ENCODE data around the gene ARHGAP12.
"Not testable (repeated sequence)": the region's sequence is repeated elsewhere in the genome, so short reads cannot be mapped to it uniquely, and the experiment has no call there.

The ARHGAP12 gene

GRCh38 chr10:31819391-31819820, 109.2 kb downstream of the ARHGAP12 start:
- no peak for DNase-seq

- DNase-seq: no peak
Measured at GRCh38 chr10:31816318-31816717, 112.3 kb downstream of the ARHGAP12 start.

GRCh38 chr10:31808258-31809218, 120.1 kb downstream of the ARHGAP12 start:
- DNase-seq: no peak

- DNase-seq: no peak
Measured at GRCh38 chr10:31804352-31804810, 124.2 kb downstream of the ARHGAP12 start.

GRCh38 chr10:31803606-31804351, 124.9 kb downstream of the ARHGAP12 start:
- DNase-seq: no peak

- DNase-seq: no peak
Measured at GRCh38 chr10:31799181-31799580, 129.4 kb downstream of the ARHGAP12 start.

GRCh38 chr10:31792745-31793144, 135.9 kb downstream of the ARHGAP12 start:
- no peak for DNase-seq

GRCh38 chr10:31789555-31789954, 139.1 kb downstream of the ARHGAP12 start:
- DNase-seq: no peak

GRCh38 chr10:31782701-31783100, 145.9 kb downstream of the ARHGAP12 start:
- DNase-seq: no peak

GRCh38 chr10:31780717-31781116, 147.9 kb downstream of the ARHGAP12 start:
- DNase-seq: no peak

- DNase-seq: no peak
Measured at GRCh38 chr10:31778627-31779026, 150.0 kb downstream of the ARHGAP12 start.

- DNase-seq: no peak
Measured at GRCh38 chr10:31776159-31776558, 152.5 kb downstream of the ARHGAP12 start.

GRCh38 chr10:31774928-31775650, 153.5 kb downstream of the ARHGAP12 start:
- DNase-seq: no peak

- DNase-seq: no peak
Measured at GRCh38 chr10:31774299-31774900, 154.2 kb downstream of the ARHGAP12 start.

GRCh38 chr10:31773749-31774298, 154.8 kb downstream of the ARHGAP12 start:
- no peak for DNase-seq

GRCh38 chr10:31771331-31771831, 157.2 kb downstream of the ARHGAP12 start:
- DNase-seq: no peak

- no peak for DNase-seq
Measured at GRCh38 chr10:31770307-31770902, 158.2 kb downstream of the ARHGAP12 start.

GRCh38 chr10:31769564-31769963, 159.1 kb downstream of the ARHGAP12 start:
- no peak for DNase-seq

GRCh38 chr10:31768935-31769334, 159.7 kb downstream of the ARHGAP12 start:
- not testable (repeated sequence) for DNase-seq

- DNase-seq: no peak
Measured at GRCh38 chr10:31768467-31768866, 160.2 kb downstream of the ARHGAP12 start.

GRCh38 chr10:31765541-31765940, 163.1 kb downstream of the ARHGAP12 start:
- DNase-seq: no peak

- no peak for DNase-seq
Measured at GRCh38 chr10:31762316-31762715, 166.3 kb downstream of the ARHGAP12 start.

Data from SIG-M5 (cell line).